Measurements from ENCODE around the gene TRIM44. TPM values are rescaled to one million over a fixed set of nuclear protein-coding genes. Genes with fewer than 3 reads are reported as not detected.

The TRIM44 gene
- total and polyA plus RNA-seq, 8 donors, result 6.3 to 55.4 (median 36.4) TPM

DNA sequence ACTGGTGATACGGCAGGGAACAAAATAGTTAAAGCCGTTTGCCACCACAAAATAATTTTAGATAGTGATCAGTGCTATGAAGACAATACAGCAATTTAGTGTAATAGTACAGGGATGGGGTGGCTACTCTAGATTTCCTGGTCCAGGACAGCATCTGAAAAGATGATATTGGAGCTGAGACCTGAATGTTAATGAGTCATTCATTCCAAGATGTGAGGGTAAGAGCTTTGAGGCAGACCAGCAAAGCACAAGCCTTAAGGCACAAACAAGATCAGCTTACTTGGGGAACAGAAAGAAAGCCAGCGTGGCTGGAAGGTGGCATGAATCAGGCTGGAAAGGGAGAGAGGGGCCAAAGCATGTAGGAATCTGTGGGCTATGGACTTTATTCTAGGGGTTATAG, 132.3 kb downstream of the TRIM44 start:
- intact Hi-C loops (cut with DNase I), result no loop called here
- no peaks in the 10 kb centered on the region for H3K36me3 ChIP-seq
- no peak for DNase-seq
- no peaks in the 10 kb centered on the region for H3K27me3 ChIP-seq
- TF ChIP-seq CTCF (IDR thresholded peaks at IDR 0.05), result no peak
- no peaks in the 10 kb centered on the region for H3K9me3 ChIP-seq
- ATAC-seq, result no peak
- no peak overlapping the region for H3K4me3 ChIP-seq
- H3K27ac ChIP-seq, result no peak overlapping the region
- 95 to 96% methylated on average over 3 of the region's 3 CpGs for WGBS, 2 donors
- peaks cover 3 to 20% (median 14%) of the 10 kb centered on the region in 3 donors for H3K4me1 ChIP-seq
- FAIRE-seq, result no peak

GRCh38 chr11:35796562-35796961, 134.0 kb downstream of the TRIM44 start:
- Histone ChIP-seq H3K4me1 (peaks cover 3 to 20% (median 14%) of the 10 kb centered on the region in 3 donors), H3K36me3 (no peaks in the 10 kb centered on the region), H3K27ac (no peak overlapping the region), H3K4me3 (no peak overlapping the region), H3K9me3 (no peaks in the 10 kb centered on the region), H3K27me3 (no peaks in the 10 kb centered on the region)
- FAIRE-seq (no peak), DNase-seq (no peak), ATAC-seq (no peak)
- intact Hi-C loops (cut with DNase I), result no loop called here
- WGBS, 2 donors, result 79% methylated on average over 3 of the region's 3 CpGs
- no peak for TF ChIP-seq CTCF (IDR thresholded peaks at IDR 0.05)

DNA sequence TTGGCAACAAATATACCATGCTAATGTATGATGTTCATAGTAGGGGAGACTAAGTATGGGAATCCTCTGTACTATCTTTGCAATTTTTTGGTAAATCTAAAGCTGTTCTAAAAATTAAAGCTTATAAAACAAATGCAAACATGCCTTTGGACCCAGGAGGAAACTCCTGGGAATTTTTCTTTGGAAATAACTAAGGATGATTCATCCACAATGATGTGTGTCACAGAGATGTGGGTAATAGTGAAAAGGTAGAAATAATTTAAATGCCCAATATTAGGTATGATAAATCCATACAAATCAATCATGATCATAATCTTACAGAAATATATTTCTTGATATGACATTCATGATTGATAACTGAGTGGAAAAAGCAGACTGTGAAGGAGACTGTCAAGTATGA, 135.8 kb downstream of the TRIM44 start:
- no peak for TF ChIP-seq CTCF (IDR thresholded peaks at IDR 0.05)
- Histone ChIP-seq H3K27me3 (no peaks in the 10 kb centered on the region), H3K36me3 (no peaks in the 10 kb centered on the region), H3K4me1 (peaks cover 0 to 12% (median 10%) of the 10 kb centered on the region in 3 donors), H3K9me3 (no peaks in the 10 kb centered on the region), H3K27ac (no peak overlapping the region), H3K4me3 (no peak overlapping the region)
- no peak for DNase-seq
- ATAC-seq, result no peak
- FAIRE-seq, result no peak
- intact Hi-C loops (cut with DNase I), result no loop called here

GRCh38 chr11:35798983-35799382, 136.4 kb downstream of the TRIM44 start:
- no peak for FAIRE-seq
- DNase-seq, result peak in 2 of 6 donors; percentile 40 to 54
- peaks cover 0 to 14% (median 12%) of the 10 kb centered on the region in 3 donors for H3K4me1 ChIP-seq
- no peak for TF ChIP-seq CTCF (IDR thresholded peaks at IDR 0.05)
- no peaks in the 10 kb centered on the region for H3K9me3 ChIP-seq
- H3K27ac ChIP-seq, result no peak overlapping the region
- intact Hi-C loops (cut with DNase I), result no loop called here
- no peaks in the 10 kb centered on the region for H3K36me3 ChIP-seq
- H3K27me3 ChIP-seq, result no peaks in the 10 kb centered on the region
- peak; percentile 54 to 87 (median 72) for ATAC-seq
- no peak overlapping the region for H3K4me3 ChIP-seq
- 50 to 57% methylated on average over 1 of the region's 1 CpG for WGBS, 2 donors

GRCh38 chr11:35799655-35800054, 137.1 kb downstream of the TRIM44 start:
- FAIRE-seq, result no peak
- peak in 1 of 4 donors; percentile 11 for TF ChIP-seq CTCF (IDR thresholded peaks at IDR 0.05)

More at GRCh38 chr11:35799655-35800054, 137.1 kb downstream of the TRIM44 start:
- peaks cover 0 to 17% (median 14%) of the 10 kb centered on the region in 3 donors for H3K4me1 ChIP-seq
- no peak overlapping the region for H3K4me3 ChIP-seq
- H3K27ac ChIP-seq, result no peak overlapping the region
- no peaks in the 10 kb centered on the region for H3K36me3 ChIP-seq
- no peaks in the 10 kb centered on the region for H3K9me3 ChIP-seq
- DNase-seq (no peak), ATAC-seq (no peak)
- intact Hi-C loops (cut with DNase I), result no loop called here
- H3K27me3 ChIP-seq, result no peaks in the 10 kb centered on the region
- 96 to 97% methylated on average over 3 of the region's 3 CpGs for WGBS, 2 donors
